ENCODE data around the gene SHANK1. TPM values are rescaled to one million over a fixed set of nuclear protein-coding genes. Genes with fewer than 3 reads are reported as not detected.

The SHANK1 gene
- total RNA-seq, 4 donors from 2014 or later = 2.2 TPM; not detected in 3

DNA sequence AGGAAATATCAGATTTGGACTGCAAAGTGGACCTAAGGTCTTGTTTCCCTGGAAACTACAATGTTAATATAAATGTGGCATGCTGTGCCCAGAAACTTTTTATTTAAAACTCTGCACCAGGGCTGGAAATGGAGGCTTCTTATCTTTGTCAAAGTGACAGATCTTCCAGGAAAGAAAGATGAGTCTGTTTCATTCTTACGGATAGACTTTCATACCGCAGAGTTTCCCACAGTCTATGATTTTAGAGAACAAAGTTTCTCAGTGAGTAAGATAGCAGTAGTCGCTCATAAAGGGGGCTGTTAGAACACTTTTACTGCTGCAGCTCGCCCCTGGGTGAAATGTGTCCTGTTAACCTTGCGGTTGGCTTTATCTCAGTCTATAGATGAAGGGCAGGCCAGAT is 10.3 kb upstream of the SHANK1 start:
- DNase-seq = no peak
- whole genome bisulfite sequencing, 2 donors (ENCODE audit: low coverage in 1 of 2) = 43 to 65% methylated on average over 4 to 5 of the region's 5 CpGs
- in situ Hi-C loops (cut with MboI; ENCODE audit: low pct_ligation_motif_present in 1 of 4, low pct_unique_long_range_greater_than_20kb in 1 of 4, low sequenced_read_pairs in 3 of 4) (no loop called here), intact Hi-C loops (cut with DNase I; ENCODE audit: low total_unique reads) (no loop called here)
- no peak overlapping the region for H3K27ac ChIP-seq
- H3K36me3 ChIP-seq = no peaks in the 10 kb centered on the region
- H3K9me3 ChIP-seq = no peaks in the 10 kb centered on the region
- H3K4me3 ChIP-seq = no peak overlapping the region
- peaks cover 0 to 12% (median 8%) of the 10 kb centered on the region in 4 donors for H3K4me1 ChIP-seq
- H3K27me3 ChIP-seq = peaks cover 29% of the 10 kb centered on the region
- TF ChIP-seq POLR2AphosphoS5 (IDR thresholded peaks at IDR 0.05) = no peak
- no peak for TF ChIP-seq POLR2A (IDR thresholded peaks at IDR 0.05)
- no peak for TF ChIP-seq EP300 (IDR thresholded peaks at IDR 0.05; ENCODE audit: low read depth)
- TF ChIP-seq, protein P1, sequence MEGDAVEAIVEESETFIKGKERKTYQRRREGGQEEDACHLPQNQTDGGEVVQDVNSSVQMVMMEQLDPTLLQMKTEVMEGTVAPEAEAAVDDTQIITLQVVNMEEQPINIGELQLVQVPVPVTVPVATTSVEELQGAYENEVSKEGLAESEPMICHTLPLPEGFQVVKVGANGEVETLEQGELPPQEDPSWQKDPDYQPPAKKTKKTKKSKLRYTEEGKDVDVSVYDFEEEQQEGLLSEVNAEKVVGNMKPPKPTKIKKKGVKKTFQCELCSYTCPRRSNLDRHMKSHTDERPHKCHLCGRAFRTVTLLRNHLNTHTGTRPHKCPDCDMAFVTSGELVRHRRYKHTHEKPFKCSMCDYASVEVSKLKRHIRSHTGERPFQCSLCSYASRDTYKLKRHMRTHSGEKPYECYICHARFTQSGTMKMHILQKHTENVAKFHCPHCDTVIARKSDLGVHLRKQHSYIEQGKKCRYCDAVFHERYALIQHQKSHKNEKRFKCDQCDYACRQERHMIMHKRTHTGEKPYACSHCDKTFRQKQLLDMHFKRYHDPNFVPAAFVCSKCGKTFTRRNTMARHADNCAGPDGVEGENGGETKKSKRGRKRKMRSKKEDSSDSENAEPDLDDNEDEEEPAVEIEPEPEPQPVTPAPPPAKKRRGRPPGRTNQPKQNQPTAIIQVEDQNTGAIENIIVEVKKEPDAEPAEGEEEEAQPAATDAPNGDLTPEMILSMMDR (IDR thresholded peaks at IDR 0.05) = no peak

DNA sequence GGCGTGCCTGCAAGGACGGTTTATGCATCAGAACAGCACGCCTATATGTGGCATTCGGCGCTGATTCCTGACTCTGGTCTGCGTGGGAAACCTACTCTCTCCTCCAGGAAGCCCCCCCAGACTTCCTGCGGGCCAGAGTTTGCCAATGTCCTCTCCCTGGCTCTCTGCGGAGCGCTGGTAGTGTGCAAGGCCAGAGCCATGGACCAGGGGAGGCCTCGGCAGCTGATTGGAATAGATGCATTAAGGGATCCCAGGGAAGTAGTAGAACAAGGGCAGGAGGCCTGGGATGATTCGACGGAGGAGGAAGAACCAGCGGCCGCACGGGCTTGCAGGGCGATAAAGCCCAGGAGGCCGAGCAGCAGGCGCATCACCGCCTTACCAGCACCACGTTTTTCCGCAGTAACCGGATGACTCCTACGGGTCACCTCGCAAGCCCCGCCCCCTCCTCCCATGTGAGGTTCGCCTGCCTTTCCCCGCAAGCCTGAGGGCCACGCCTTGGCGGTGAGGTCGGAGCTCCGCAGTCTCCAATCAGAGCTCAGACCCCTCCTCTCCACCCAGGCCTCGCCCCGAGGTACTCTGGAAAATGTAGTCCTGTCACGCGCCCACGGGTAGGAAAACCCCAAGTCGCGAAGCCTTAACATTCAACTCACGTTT is 8.6 kb upstream of the SHANK1 start:
- DNase-seq = peak; percentile 42
- Histone ChIP-seq H3K36me3 (no peaks in the 10 kb centered on the region), H3K27ac (no peak overlapping the region), H3K4me3 (no peak overlapping the region), H3K9me3 (no peaks in the 10 kb centered on the region), H3K4me1 (peaks cover 0 to 23% (median 16%) of the 10 kb centered on the region in 4 donors), H3K27me3 (peaks cover 39% of the 10 kb centered on the region)
- TF ChIP-seq EP300 (IDR thresholded peaks at IDR 0.05; ENCODE audit: low read depth) (no peak), POLR2A (IDR thresholded peaks at IDR 0.05) (no peak), POLR2AphosphoS5 (IDR thresholded peaks at IDR 0.05) (no peak)
- TF ChIP-seq, protein P1 (IDR thresholded peaks at IDR 0.05) = no peak
- intact Hi-C loops (cut with DNase I; ENCODE audit: low total_unique reads) (no loop called here), in situ Hi-C loops (cut with MboI; ENCODE audit: low pct_ligation_motif_present in 1 of 4, low pct_unique_long_range_greater_than_20kb in 1 of 4, low sequenced_read_pairs in 3 of 4) (no loop called here)
- WGBS, 2 donors (ENCODE audit: low coverage in 1 of 2) = 35 to 37% methylated on average over 9 to 39 of the region's 39 CpGs

DNA sequence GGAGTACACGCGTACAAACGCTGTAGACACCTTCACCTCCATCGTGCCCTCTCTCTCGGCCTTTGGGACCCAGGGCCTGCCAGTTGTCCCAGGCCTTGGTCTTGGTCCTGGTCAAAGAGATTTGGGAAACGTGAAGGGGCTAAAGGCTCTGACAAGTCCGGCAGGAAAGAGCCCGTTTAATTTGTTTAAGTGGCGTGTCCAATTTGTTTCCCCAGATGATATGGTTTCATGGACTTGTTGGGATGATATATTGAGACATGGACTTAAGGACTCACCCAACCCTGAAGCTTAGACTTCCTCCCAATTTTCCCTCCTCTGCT is 6.3 kb upstream of the SHANK1 start:
- WGBS, 2 donors (ENCODE audit: low coverage in 1 of 2) = 77% methylated on average over 9 of the region's 9 CpGs; no CpG with 5 or more reads in 1 of the 2 donors
- H3K27me3 ChIP-seq = peaks cover 52% of the 10 kb centered on the region
- TF ChIP-seq, protein P1 (IDR thresholded peaks at IDR 0.05) = no peak
- TF ChIP-seq POLR2A (IDR thresholded peaks at IDR 0.05) = no peak
- no peak for TF ChIP-seq EP300 (IDR thresholded peaks at IDR 0.05; ENCODE audit: low read depth)
- TF ChIP-seq POLR2AphosphoS5 (IDR thresholded peaks at IDR 0.05) = no peak
- no peaks in the 10 kb centered on the region for H3K36me3 ChIP-seq
- no peaks in the 10 kb centered on the region for H3K9me3 ChIP-seq
- DNase-seq = no peak
- intact Hi-C loops (cut with DNase I; ENCODE audit: low total_unique reads) = no loop called here
- no peak overlapping the region for H3K27ac ChIP-seq
- H3K4me3 ChIP-seq = peak overlapping the region in 2 of 4 donors; percentile 52 to 54
- in situ Hi-C loops (cut with MboI; ENCODE audit: low pct_ligation_motif_present in 1 of 4, low pct_unique_long_range_greater_than_20kb in 1 of 4, low sequenced_read_pairs in 3 of 4) = no loop called here
- peaks cover 0 to 23% (median 16%) of the 10 kb centered on the region in 4 donors for H3K4me1 ChIP-seq

DNA sequence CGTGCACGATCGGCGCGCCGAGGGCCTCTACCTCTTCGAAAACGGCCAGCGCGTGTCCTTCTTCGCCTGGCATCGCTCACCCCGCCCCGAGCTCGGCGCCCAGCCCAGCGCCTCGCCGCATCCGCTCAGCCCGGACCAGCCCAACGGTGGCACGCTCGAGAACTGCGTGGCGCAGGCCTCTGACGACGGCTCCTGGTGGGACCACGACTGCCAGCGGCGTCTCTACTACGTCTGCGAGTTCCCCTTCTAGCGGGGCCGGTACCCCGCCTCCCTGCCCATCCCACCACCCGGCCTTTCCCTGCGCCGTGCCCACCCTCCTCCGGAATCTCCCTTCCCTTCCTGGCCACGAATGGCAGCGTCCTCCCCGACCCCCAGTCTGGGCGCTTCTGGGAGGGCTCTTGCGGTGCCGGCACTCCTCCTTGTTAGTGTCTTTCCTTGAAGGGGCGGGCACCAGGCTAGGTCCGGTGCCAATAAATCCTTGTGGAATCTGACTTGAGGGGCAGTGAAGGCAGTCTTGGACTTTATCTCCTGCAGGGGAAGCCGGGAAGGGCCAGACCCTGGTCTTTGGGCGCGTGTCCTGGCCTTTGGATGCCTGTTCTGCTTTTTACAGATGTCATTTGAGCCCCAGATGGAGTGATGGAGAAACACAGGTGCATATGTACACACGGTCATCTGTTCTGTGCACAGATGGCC is 5.8 kb upstream of the SHANK1 start:
- TF ChIP-seq POLR2A (IDR thresholded peaks at IDR 0.05) (no peak), EP300 (IDR thresholded peaks at IDR 0.05; ENCODE audit: low read depth) (no peak), POLR2AphosphoS5 (IDR thresholded peaks at IDR 0.05) (no peak)
- TF ChIP-seq, protein P1 (IDR thresholded peaks at IDR 0.05) = no peak
- Histone ChIP-seq H3K27ac (peak overlapping the region; percentile 34 to 83 (median 64)), H3K27me3 (peaks cover 49% of the 10 kb centered on the region), H3K4me3 (peak overlapping the region; percentile 26 to 62 (median 53)), H3K4me1 (peaks cover 0 to 23% (median 16%) of the 10 kb centered on the region in 4 donors), H3K9me3 (no peaks in the 10 kb centered on the region), H3K36me3 (no peaks in the 10 kb centered on the region)
- WGBS, 2 donors (ENCODE audit: low coverage in 1 of 2) = 5% methylated on average over 46 of the region's 52 CpGs; no CpG with 5 or more reads in 1 of the 2 donors
- no peak for DNase-seq
- in situ Hi-C loops (cut with MboI; ENCODE audit: low pct_ligation_motif_present in 1 of 4, low pct_unique_long_range_greater_than_20kb in 1 of 4, low sequenced_read_pairs in 3 of 4) = no loop called here
- intact Hi-C loops (cut with DNase I; ENCODE audit: low total_unique reads) = no loop called here
